Right lobe of liver (tissue), 6 donors: Measurements from ENCODE around the gene KLHL5. TPM values are rescaled to one million over a fixed set of nuclear protein-coding genes. Genes with fewer than 3 reads are reported as not detected.

ENCODE experiments used
- ATAC-seq, 4 donors: fragments of 200-7000 bp; cut with Tn5 transposase; one replicate each; pipeline ENCODE4 v1.9.1; 2020; ENCODE audit warnings: mild to moderate bottlenecking in 4 of 4, moderate library complexity in 4 of 4
- DNase-seq, 3 donors: peaks; one replicate each; pipeline ENCODE4 v3.0.0-alpha.2; 2020
- H3K27ac ChIP-seq, 3 donors: fragments of 200-600 bp; one replicate each; pipeline ENCODE4 v1.8.0; 2022
- H3K27me3 ChIP-seq, 2 donors: fragments of 200-600 bp; one replicate each; pipeline ENCODE4 v1.8.0; 2022
- H3K36me3 ChIP-seq, 4 donors: fragments of 200-600 bp; sonication (generic) in 1 of 4; one replicate each; pipeline versions ENCODE4 v1.5.1 to v1.8.0; 2017 to 2022; ENCODE audit warnings: control low read depth in 1 of 4
- H3K4me1 ChIP-seq, 4 donors: fragments of 200-600 bp; sonication (generic) in 1 of 4; one replicate each; pipeline versions ENCODE4 v1.5.1 to v1.8.0; 2017 to 2022; ENCODE audit warnings: control low read depth in 1 of 4
- H3K4me3 ChIP-seq, 3 donors: fragments of 200-600 bp; one replicate each; pipeline ENCODE4 v1.8.0; 2022
- H3K9me3 ChIP-seq, 4 donors: fragments of 200-600 bp; sonication (generic) in 1 of 4; one replicate each; pipeline versions ENCODE4 v1.5.1 to v1.8.0; 2017 to 2022; ENCODE audit warnings: control low read depth in 1 of 4
- POLR2A ChIP-seq: fragments of 450-650 bp; IDR thresholded peaks from one replicate; pipeline ENCODE4 v1.6.1; 2017; ENCODE audit warnings: antibody characterized with exemption, mild to moderate bottlenecking
- WGBS: methylation state at CpG from one replicate; pipeline ENCODE4 v1.1.6; 2018; ENCODE audit warnings: low coverage, low lambda C conversion rate; ENCODE audit not compliant: insufficient coverage; ENCODE audit errors: missing lambda C conversion rate; 5-methylcytosine and 5-hydroxymethylcytosine counted together
- intact Hi-C, 2 donors: fragments of 100-400 bp; cut with DNase I; formaldehyde crosslinking; loops; one replicate each; pipeline versions ENCODE4 v1.11.2 to v1.14.1; 2022
- total RNA-seq, 6 experiments: library from RNA; depleted of rRNA in 2 of 6; stranded (reverse); fragments of >200 nt in 2 of 6; fragmentation: NEBNext Ultra II Directional in 3 of 6; extraction: Animal tissue kit (Norgen Biotek cat#: 25700) in 3 of 6; gene quantifications; one replicate each; pipeline versions ENCODE4 v1.1.0 to v1.2.4, GENCODE V29; 2016 to 2023
- TF ChIP-seq, protein P1 (sequence below), 4 donors: fragments of 200-600 bp in 3 of 4; fragments of 450-650 bp in 1 of 4; IDR thresholded peaks; one replicate each; pipeline versions ENCODE4 v1.5.1 to v1.8.0; 2016 to 2022; ENCODE audit warnings: antibody characterized with exemption in 4 of 4, mild to moderate bottlenecking in 2 of 4
- donor health status: DM: no; HTN: yes; CAD: no.
- donor health status: DM: no; HTN: no; CAD: no.
- donor health status: DM: no; HTN: no; CAD: no.
- donor health status: DM: no; HTN: yes; CAD: no.
- donor health status: DM: no; HTN: yes; CAD: no.

KLHL5 gene
- total RNA-seq, 6 experiments from 2014 or later = 25.5 to 88.0 (median 42.2) TPM

DNA sequence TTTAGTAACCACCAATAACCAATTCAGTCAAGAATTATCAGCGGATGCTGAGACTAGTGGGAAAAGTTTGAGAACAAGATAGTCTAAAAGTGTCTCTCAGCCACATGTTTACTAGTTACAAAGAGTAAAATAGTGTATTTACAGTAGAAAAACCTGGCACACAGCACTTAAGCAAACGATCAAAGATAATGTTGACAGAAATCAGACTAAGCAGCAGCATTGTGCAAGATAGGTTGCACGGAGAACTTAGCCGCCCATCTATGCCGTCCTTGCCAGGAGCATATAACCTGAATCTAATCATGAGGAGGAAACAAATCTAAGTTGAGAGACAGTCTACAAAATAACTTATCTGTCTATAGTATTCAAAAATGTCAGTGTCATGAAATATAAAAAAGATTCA, 35.3 kb downstream of the KLHL5 start:
- no peak overlapping the region for H3K4me3 ChIP-seq
- H3K36me3 ChIP-seq = no peaks in the 10 kb centered on the region
- WGBS = 28% methylated on average over 5 of the region's 5 CpGs
- TF ChIP-seq, protein P1, sequence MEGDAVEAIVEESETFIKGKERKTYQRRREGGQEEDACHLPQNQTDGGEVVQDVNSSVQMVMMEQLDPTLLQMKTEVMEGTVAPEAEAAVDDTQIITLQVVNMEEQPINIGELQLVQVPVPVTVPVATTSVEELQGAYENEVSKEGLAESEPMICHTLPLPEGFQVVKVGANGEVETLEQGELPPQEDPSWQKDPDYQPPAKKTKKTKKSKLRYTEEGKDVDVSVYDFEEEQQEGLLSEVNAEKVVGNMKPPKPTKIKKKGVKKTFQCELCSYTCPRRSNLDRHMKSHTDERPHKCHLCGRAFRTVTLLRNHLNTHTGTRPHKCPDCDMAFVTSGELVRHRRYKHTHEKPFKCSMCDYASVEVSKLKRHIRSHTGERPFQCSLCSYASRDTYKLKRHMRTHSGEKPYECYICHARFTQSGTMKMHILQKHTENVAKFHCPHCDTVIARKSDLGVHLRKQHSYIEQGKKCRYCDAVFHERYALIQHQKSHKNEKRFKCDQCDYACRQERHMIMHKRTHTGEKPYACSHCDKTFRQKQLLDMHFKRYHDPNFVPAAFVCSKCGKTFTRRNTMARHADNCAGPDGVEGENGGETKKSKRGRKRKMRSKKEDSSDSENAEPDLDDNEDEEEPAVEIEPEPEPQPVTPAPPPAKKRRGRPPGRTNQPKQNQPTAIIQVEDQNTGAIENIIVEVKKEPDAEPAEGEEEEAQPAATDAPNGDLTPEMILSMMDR (IDR thresholded peaks at IDR 0.05) = no peak
- no peak for TF ChIP-seq POLR2A
- H3K27me3 ChIP-seq = no peaks in the 10 kb centered on the region
- peaks cover 0 to 7% (median 0%) of the 10 kb centered on the region in 4 donors for H3K4me1 ChIP-seq
- DNase-seq (no peak), ATAC-seq (peak; percentile 81 to 93 (median 92))
- no peaks in the 10 kb centered on the region for H3K9me3 ChIP-seq
- intact Hi-C loops = no loop called here
- H3K27ac ChIP-seq = no peak overlapping the region

DNA sequence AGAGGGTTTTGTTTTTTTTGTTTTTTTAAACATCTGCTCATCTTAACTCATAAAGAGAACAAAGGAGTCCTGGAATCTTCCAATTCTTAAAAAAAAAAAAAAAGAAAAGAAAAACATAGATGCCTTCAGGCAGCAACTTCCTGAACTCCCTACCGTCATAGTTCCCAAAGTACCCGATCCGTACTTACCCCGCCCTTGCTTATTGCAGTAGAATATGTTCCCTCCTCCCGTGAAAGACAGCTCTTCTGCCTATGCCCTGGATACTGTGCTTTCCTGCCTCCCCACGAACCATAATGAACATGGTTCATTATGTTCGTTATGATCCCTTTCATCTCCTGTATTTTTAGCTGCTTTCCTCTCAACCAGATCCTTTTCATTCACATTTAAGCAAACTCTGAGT, 40.3 kb downstream of the KLHL5 start:
- ATAC-seq (no peak), DNase-seq (no peak)
- intact Hi-C loops = no loop called here
- Histone ChIP-seq H3K9me3 (no peaks in the 10 kb centered on the region), H3K4me3 (no peak overlapping the region), H3K27ac (no peak overlapping the region), H3K4me1 (no peaks in the 10 kb centered on the region), H3K27me3 (no peaks in the 10 kb centered on the region), H3K36me3 (peaks cover 0 to 13% (median 4%) of the 10 kb centered on the region in 4 donors)
- 92% methylated on average over 7 of the region's 7 CpGs for WGBS
- TF ChIP-seq POLR2A = no peak
- TF ChIP-seq, protein P1 (IDR thresholded peaks at IDR 0.05) = no peak

DNA sequence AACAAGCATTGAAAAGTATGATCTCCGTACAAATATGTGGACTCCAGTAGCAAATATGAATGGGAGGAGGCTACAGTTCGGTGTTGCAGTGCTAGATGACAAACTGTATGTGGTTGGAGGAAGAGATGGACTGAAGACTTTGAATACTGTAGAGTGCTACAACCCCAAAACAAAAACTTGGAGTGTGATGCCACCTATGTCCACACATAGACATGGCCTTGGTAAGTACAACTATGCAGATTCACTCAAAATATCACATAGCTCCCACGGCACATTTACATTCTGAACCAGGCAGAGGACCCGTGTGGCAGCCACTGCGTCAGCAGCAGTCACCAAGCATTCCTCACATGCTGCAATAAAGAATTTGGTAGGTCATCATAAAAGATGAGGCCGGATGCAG, 41.3 kb downstream of the KLHL5 start:
- peaks cover 0 to 13% (median 4%) of the 10 kb centered on the region in 4 donors for H3K36me3 ChIP-seq
- no peaks in the 10 kb centered on the region for H3K27me3 ChIP-seq
- H3K4me3 ChIP-seq = no peak overlapping the region
- 98% methylated on average over 6 of the region's 6 CpGs for WGBS
- TF ChIP-seq, protein P1 (IDR thresholded peaks at IDR 0.05) = no peak
- ATAC-seq = peak in 1 of 4 donors; percentile 13
- no peak for DNase-seq
- intact Hi-C loops = no loop called here
- no peak overlapping the region for H3K27ac ChIP-seq
- H3K4me1 ChIP-seq = no peaks in the 10 kb centered on the region
- no peaks in the 10 kb centered on the region for H3K9me3 ChIP-seq

DNA sequence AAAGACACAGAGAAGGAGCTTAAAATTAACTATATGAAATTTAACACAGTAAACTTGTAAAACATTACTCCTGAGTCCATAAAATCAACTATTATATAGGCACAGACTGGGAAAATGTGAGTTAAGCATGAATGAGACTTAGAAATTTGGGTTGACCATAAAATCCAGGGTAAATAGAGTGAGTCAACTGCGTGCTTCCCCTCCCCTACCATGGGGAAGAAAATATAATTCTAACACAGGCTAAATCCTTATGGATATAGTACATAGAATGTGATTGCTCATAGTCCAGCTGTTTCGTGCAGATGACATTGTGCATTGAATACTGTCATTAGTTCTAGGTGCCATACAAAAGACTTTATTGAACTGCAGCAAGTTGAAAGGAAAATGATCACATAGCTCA, 42.2 kb downstream of the KLHL5 start:
- 93% methylated on average over 2 of the region's 2 CpGs for WGBS
- Histone ChIP-seq H3K27ac (no peak overlapping the region), H3K4me1 (no peaks in the 10 kb centered on the region), H3K27me3 (no peaks in the 10 kb centered on the region), H3K4me3 (no peak overlapping the region), H3K9me3 (no peaks in the 10 kb centered on the region), H3K36me3 (peaks cover 0 to 13% (median 4%) of the 10 kb centered on the region in 4 donors)
- no peak for ATAC-seq
- intact Hi-C loops = no loop called here
- DNase-seq = no peak
- TF ChIP-seq, protein P1 (IDR thresholded peaks at IDR 0.05) = no peak
- no peak for TF ChIP-seq POLR2A

DNA sequence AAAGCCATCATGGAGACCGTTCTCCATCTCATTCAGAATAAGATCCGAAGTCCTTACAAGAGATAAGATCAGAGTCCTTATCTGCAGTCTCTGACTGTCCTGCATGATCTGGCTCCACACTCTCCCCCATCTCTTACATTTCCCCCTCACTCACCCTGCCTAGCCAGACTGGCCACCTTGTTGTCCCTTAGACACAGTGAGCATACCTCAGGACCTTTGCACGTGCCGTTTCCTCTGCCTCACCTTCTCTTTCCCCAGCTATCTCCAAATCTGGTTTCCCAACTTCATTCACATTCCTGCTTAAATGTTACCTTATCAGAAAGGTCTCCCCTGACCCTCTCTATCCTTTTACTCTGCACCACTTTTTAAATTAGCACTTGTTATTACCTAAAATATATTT, 44.0 kb downstream of the KLHL5 start:
- H3K4me1 ChIP-seq = no peaks in the 10 kb centered on the region
- H3K9me3 ChIP-seq = no peaks in the 10 kb centered on the region
- WGBS = 96% methylated on average over 4 of the region's 4 CpGs
- DNase-seq (no peak), ATAC-seq (no peak)
- H3K36me3 ChIP-seq = peaks cover 0 to 13% (median 4%) of the 10 kb centered on the region in 4 donors
- H3K27ac ChIP-seq = no peak overlapping the region
- H3K27me3 ChIP-seq = no peaks in the 10 kb centered on the region
- TF ChIP-seq POLR2A = no peak
- TF ChIP-seq, protein P1 (IDR thresholded peaks at IDR 0.05) = no peak
- no peak overlapping the region for H3K4me3 ChIP-seq
- intact Hi-C loops = no loop called here
